RWPE1 (cell line): ENCODE results near the gene TTYH3.
A peak's percentile ranks its signal among the peaks of the same experiment; 100 is the strongest.
"Not testable (repeated sequence)": the region's sequence is repeated elsewhere in the genome, so short reads cannot be mapped to it uniquely, and the experiment has no call there.

Experiments
- CTCF ChIA-PET: fragments of 350-600 bp; sonication (Branson Sonifier 250); formaldehyde crosslinking; extraction: SDS; loops from one replicate; lab custom pipeline; 2021; lab: Yijun Ruan, JAX
- POLR2A ChIA-PET: fragments of 400-600 bp; formaldehyde crosslinking; extraction: SDS; loops from one replicate; lab custom pipeline; 2020; ENCODE audit warnings: antibody characterized with exemption; ENCODE audit not compliant: low non-redundant PET; lab: Yijun Ruan, JAX
- DNase-seq: peaks from one replicate; pipeline ENCODE4 v3.0.0; 2012; ENCODE audit warnings: low spot score
- H3K27ac ChIP-seq: fragments of 450-650 bp; 2 replicates; pipeline ENCODE4 v1.5.1; 2017
- TF ChIP-seq, protein P1 (sequence below): fragments of 450-650 bp; conservative IDR thresholded peaks from 2 replicates; pipeline ENCODE4 v1.5.1; 2017; ENCODE audit warnings: low read depth, mild to moderate bottlenecking

TTYH3 gene

GRCh38 chr7:2666588-2667250 is 34.9 kb downstream of the TTYH3 start:
- ChIA-PET POLR2A (no interaction called here), CTCF (interaction anchor here (1.3 kb wide), 1 partner anchor 13 kb away, joined by 3 read pairs; no protein-coding TSS in a partner anchor)
- DNase-seq, result no peak
- H3K27ac ChIP-seq, result no peak overlapping the region
- TF ChIP-seq, protein P1, sequence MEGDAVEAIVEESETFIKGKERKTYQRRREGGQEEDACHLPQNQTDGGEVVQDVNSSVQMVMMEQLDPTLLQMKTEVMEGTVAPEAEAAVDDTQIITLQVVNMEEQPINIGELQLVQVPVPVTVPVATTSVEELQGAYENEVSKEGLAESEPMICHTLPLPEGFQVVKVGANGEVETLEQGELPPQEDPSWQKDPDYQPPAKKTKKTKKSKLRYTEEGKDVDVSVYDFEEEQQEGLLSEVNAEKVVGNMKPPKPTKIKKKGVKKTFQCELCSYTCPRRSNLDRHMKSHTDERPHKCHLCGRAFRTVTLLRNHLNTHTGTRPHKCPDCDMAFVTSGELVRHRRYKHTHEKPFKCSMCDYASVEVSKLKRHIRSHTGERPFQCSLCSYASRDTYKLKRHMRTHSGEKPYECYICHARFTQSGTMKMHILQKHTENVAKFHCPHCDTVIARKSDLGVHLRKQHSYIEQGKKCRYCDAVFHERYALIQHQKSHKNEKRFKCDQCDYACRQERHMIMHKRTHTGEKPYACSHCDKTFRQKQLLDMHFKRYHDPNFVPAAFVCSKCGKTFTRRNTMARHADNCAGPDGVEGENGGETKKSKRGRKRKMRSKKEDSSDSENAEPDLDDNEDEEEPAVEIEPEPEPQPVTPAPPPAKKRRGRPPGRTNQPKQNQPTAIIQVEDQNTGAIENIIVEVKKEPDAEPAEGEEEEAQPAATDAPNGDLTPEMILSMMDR, result no peak

- CTCF ChIA-PET, result no interaction called here
- POLR2A ChIA-PET, result no interaction called here
- TF ChIP-seq, protein P1, result no peak
- DNase-seq, result no peak
- no peak overlapping the region for H3K27ac ChIP-seq
Measured at GRCh38 chr7:2667843-2668242, 36.1 kb downstream of the TTYH3 start.

DNA sequence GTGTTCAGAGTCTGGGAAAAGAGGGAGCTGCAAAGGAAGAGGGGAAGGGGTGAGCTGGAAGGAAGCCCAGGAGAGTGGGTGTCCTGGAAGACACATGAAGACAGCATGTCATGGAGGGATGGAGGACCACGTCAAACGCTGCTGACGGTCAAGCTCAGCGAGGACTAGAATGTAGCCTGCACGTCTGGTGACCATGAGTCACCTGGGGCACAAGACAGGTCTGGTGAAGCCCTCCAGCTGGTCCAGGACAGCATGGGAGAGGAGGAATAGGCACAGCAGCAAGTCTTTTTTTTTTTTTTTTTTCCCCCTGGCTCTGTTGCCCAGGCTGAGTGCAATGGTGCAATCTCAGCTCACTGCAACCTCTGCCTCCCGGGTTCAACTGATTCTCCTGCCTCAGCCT is 36.6 kb downstream of the TTYH3 start:
- TF ChIP-seq, protein P1, result no peak
- no peak for DNase-seq
- POLR2A ChIA-PET, result interaction anchor here (0.6 kb wide), 1 partner anchor 60 kb away, joined by 3 read pairs; no protein-coding TSS in a partner anchor
- H3K27ac ChIP-seq, result no peak overlapping the region
- CTCF ChIA-PET, result no interaction called here

DNA sequence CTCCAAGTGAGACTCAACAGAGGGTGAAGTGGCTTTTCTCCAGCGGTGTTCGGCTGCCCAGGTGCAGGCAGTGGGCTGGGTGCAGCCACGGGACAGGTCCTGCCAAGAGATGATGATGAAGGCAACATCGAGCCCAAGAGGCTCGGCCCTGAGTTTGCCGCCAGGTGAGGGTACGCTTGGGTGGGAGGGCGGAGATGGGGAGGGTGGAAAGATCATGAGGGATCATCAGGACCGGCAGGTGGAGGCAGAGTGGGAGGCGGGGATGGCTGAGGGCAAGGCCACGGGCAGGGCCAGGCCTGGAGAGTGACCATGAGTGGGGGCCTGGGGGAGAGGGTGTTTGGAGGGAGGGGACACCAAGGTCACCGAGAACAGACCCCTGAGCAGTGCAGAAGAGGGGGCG is 38.4 kb downstream of the TTYH3 start:
- DNase-seq, result no peak
- H3K27ac ChIP-seq, result no peak overlapping the region
- ChIA-PET CTCF (interaction anchor here (0.6 to 1.3 kb wide), 12 partner anchors 10 to 223 kb away, joined by 3 to 5 read pairs (median 3); no protein-coding TSS in a partner anchor), POLR2A (no interaction called here)
- TF ChIP-seq, protein P1, result no peak

GRCh38 chr7:2670720-2671391 is 39.1 kb downstream of the TTYH3 start:
- no peak overlapping the region for H3K27ac ChIP-seq
- ChIA-PET CTCF (interaction anchor here (0.5 to 2.0 kb wide), 23 partner anchors 9 to 530 kb away, joined by 3 to 12 read pairs (median 4); no protein-coding TSS in a partner anchor), POLR2A (no interaction called here)
- TF ChIP-seq, protein P1, result peak; percentile 96
- DNase-seq, result peak; percentile 68

DNA sequence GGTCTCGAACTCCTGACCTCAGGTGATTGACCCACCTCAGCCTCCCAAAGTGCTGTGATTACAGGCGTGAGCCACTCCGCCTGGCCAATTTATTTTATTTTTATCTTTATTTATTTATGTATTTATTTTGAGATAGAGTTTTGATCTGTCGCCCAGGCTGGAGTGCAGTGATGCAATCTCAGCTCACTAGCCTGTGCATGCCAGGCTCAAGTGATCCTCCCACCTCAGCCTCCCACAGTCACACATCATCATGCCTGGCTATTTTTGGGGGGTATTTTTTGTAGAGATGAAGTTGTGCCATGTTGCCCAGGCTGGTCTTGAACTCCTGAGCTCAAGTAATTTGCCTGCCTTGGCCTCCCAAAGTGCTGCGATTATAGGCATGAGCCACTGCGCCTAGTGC is 41.4 kb downstream of the TTYH3 start:
- not testable (repeated sequence) for DNase-seq, H3K27ac ChIP-seq
- ChIA-PET CTCF (interaction anchor here (0.5 to 0.6 kb wide), 2 partner anchors 205 to 246 kb away, joined by 3 to 5 read pairs; no protein-coding TSS in a partner anchor), POLR2A (interaction anchor here (0.6 kb wide), 1 partner anchor 272 kb away, joined by 3 read pairs; no protein-coding TSS in a partner anchor)
